IPS-20b (cell line): ENCODE data around the gene GABBR2.

ENCODE experiments used
- H3K27ac ChIP-seq: one replicate; pipeline ENCODE4 v1.5.1; 2013; ENCODE audit warnings: low read length
- H3K27me3 ChIP-seq: 2 replicates; pipeline ENCODE4 v1.6.1; 2013; ENCODE audit warnings: mild to moderate bottlenecking, low read length, inconsistent platforms; ENCODE audit not compliant: insufficient read depth
- H3K36me3 ChIP-seq: 2 replicates; pipeline ENCODE4 v1.6.1; 2013; ENCODE audit warnings: low read depth, mild to moderate bottlenecking, inconsistent platforms, low read length, moderate library complexity; ENCODE audit not compliant: insufficient read depth
- H3K4me1 ChIP-seq: 2 replicates; pipeline ENCODE4 v1.6.1; 2013; ENCODE audit warnings: mild to moderate bottlenecking, control low read depth, inconsistent platforms, low read length, moderate library complexity; ENCODE audit not compliant: insufficient read depth
- H3K4me3 ChIP-seq: 2 replicates; pipeline ENCODE4 v1.5.1; 2013; ENCODE audit warnings: mild to moderate bottlenecking, low read length, inconsistent platforms
- H3K9ac ChIP-seq: 2 replicates; pipeline ENCODE4 v1.6.1; 2013; ENCODE audit warnings: low read depth, mild to moderate bottlenecking, inconsistent platforms, low read length, moderate library complexity
- H3K9me3 ChIP-seq: 2 replicates; pipeline ENCODE4 v1.6.1; 2013; ENCODE audit warnings: mild to moderate bottlenecking, low read depth, low read length, inconsistent platforms; ENCODE audit not compliant: insufficient read depth

The GABBR2 gene

GRCh38 chr9:98494852-98495251 is 213.9 kb downstream of the GABBR2 start:
- Histone ChIP-seq H3K4me3 (no peak overlapping the region), H3K36me3 (no peaks in the 10 kb centered on the region), H3K27ac (no peak overlapping the region), H3K4me1 (peaks cover 10% of the 10 kb centered on the region), H3K9ac (no peak overlapping the region), H3K9me3 (no peaks in the 10 kb centered on the region), H3K27me3 (no peaks in the 10 kb centered on the region)

GRCh38 chr9:98491828-98492227 is 216.9 kb downstream of the GABBR2 start:
- Histone ChIP-seq H3K4me3 (no peak overlapping the region), H3K36me3 (no peaks in the 10 kb centered on the region), H3K27ac (no peak overlapping the region), H3K9ac (no peak overlapping the region), H3K4me1 (peaks cover 10% of the 10 kb centered on the region), H3K27me3 (no peaks in the 10 kb centered on the region), H3K9me3 (no peaks in the 10 kb centered on the region)

- no peak overlapping the region for H3K4me3 ChIP-seq
- no peak overlapping the region for H3K27ac ChIP-seq
- no peaks in the 10 kb centered on the region for H3K27me3 ChIP-seq
- no peaks in the 10 kb centered on the region for H3K36me3 ChIP-seq
- no peaks in the 10 kb centered on the region for H3K9me3 ChIP-seq
- no peak overlapping the region for H3K9ac ChIP-seq
- H3K4me1 ChIP-seq, result peaks cover 10% of the 10 kb centered on the region
These were observed 217.5 kb downstream of the GABBR2 start for GRCh38 chr9:98491231-98491651.

- Histone ChIP-seq H3K4me3 (no peak overlapping the region), H3K27ac (no peak overlapping the region), H3K27me3 (no peaks in the 10 kb centered on the region), H3K9ac (no peak overlapping the region), H3K36me3 (no peaks in the 10 kb centered on the region), H3K4me1 (peaks cover 4% of the 10 kb centered on the region; the same call in 1 of the 2 replicates), H3K9me3 (no peaks in the 10 kb centered on the region)
These were observed 220.0 kb downstream of the GABBR2 start for GRCh38 chr9:98488571-98489312.

GRCh38 chr9:98485706-98486105 is 223.0 kb downstream of the GABBR2 start:
- H3K4me1 ChIP-seq, result no peaks in the 10 kb centered on the region
- H3K9me3 ChIP-seq, result no peaks in the 10 kb centered on the region

GRCh38 chr9:98484162-98484561 is 224.6 kb downstream of the GABBR2 start:
- Histone ChIP-seq H3K9me3 (no peaks in the 10 kb centered on the region), H3K27ac (no peak overlapping the region), H3K4me1 (no peaks in the 10 kb centered on the region), H3K9ac (no peak overlapping the region), H3K27me3 (no peaks in the 10 kb centered on the region), H3K36me3 (no peaks in the 10 kb centered on the region), H3K4me3 (no peak overlapping the region)

More at GRCh38 chr9:98485706-98486105, 223.0 kb downstream of the GABBR2 start:
- no peak overlapping the region for H3K9ac ChIP-seq
- H3K4me3 ChIP-seq, result no peak overlapping the region
- no peaks in the 10 kb centered on the region for H3K27me3 ChIP-seq
- no peak overlapping the region for H3K27ac ChIP-seq
- H3K36me3 ChIP-seq, result no peaks in the 10 kb centered on the region

GRCh38 chr9:98482226-98482625 is 226.5 kb downstream of the GABBR2 start:
- Histone ChIP-seq H3K27ac (no peak overlapping the region), H3K36me3 (no peaks in the 10 kb centered on the region), H3K27me3 (no peaks in the 10 kb centered on the region), H3K9ac (no peak overlapping the region), H3K4me3 (no peak overlapping the region), H3K9me3 (no peaks in the 10 kb centered on the region), H3K4me1 (no peaks in the 10 kb centered on the region)

- no peaks in the 10 kb centered on the region for H3K4me1 ChIP-seq
- H3K9ac ChIP-seq, result no peak overlapping the region
- no peaks in the 10 kb centered on the region for H3K9me3 ChIP-seq
- no peaks in the 10 kb centered on the region for H3K27me3 ChIP-seq
- H3K27ac ChIP-seq, result no peak overlapping the region
- H3K4me3 ChIP-seq, result no peak overlapping the region
- no peaks in the 10 kb centered on the region for H3K36me3 ChIP-seq
These were observed 227.1 kb downstream of the GABBR2 start for GRCh38 chr9:98481676-98482075.

- Histone ChIP-seq H3K27me3 (no peaks in the 10 kb centered on the region), H3K9me3 (no peaks in the 10 kb centered on the region), H3K9ac (no peak overlapping the region), H3K4me1 (no peaks in the 10 kb centered on the region), H3K27ac (no peak overlapping the region), H3K4me3 (no peak overlapping the region), H3K36me3 (no peaks in the 10 kb centered on the region)
These were observed 228.5 kb downstream of the GABBR2 start for GRCh38 chr9:98479967-98480847.

- no peak overlapping the region for H3K4me3 ChIP-seq
- H3K36me3 ChIP-seq, result no peaks in the 10 kb centered on the region
- no peaks in the 10 kb centered on the region for H3K4me1 ChIP-seq
These were observed 229.3 kb downstream of the GABBR2 start for GRCh38 chr9:98479449-98479848.

GRCh38 chr9:98477884-98478283 is 230.9 kb downstream of the GABBR2 start:
- Histone ChIP-seq H3K27me3 (no peaks in the 10 kb centered on the region), H3K4me1 (no peaks in the 10 kb centered on the region), H3K9ac (no peak overlapping the region), H3K4me3 (no peak overlapping the region), H3K27ac (no peak overlapping the region), H3K36me3 (no peaks in the 10 kb centered on the region), H3K9me3 (no peaks in the 10 kb centered on the region)

More at GRCh38 chr9:98479449-98479848, 229.3 kb downstream of the GABBR2 start:
- Histone ChIP-seq H3K9ac (no peak overlapping the region), H3K27ac (no peak overlapping the region), H3K9me3 (no peaks in the 10 kb centered on the region), H3K27me3 (no peaks in the 10 kb centered on the region)

GRCh38 chr9:98472216-98472615 is 236.5 kb downstream of the GABBR2 start:
- no peak overlapping the region for H3K9ac ChIP-seq

More at GRCh38 chr9:98472216-98472615, 236.5 kb downstream of the GABBR2 start:
- no peaks in the 10 kb centered on the region for H3K4me1 ChIP-seq
- H3K9me3 ChIP-seq, result no peaks in the 10 kb centered on the region
- no peak overlapping the region for H3K27ac ChIP-seq
- H3K27me3 ChIP-seq, result no peaks in the 10 kb centered on the region
- no peak overlapping the region for H3K4me3 ChIP-seq
- H3K36me3 ChIP-seq, result no peaks in the 10 kb centered on the region
